ENCODE data around the gene PPM1A. TPM values are rescaled to one million over a fixed set of nuclear protein-coding genes. Genes with fewer than 3 reads are reported as not detected.

Gene PPM1A
- total and polyA plus RNA-seq, 2 donors (not counting 3 experiments of a cell fraction or from before 2014, with no cell fraction given), result 14.1 to 33.9 TPM

DNA sequence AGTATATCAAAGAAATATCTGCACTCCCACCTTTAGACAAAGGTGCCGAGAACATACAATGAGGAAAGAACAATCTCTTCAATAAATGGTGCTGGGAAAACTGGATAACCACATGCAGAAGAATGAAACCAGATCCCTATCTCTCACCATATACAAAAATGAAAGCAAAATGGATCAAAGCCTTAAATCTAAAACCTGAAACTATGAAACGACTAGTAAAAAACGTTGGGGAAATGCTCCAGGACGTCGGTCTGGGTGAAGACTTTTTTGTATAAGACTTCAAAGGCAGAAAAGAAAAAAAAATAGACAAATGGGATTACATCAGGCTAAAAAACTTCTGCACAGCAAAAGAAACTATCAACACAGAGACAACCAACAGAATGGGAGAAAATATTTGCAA is 83.8 kb downstream of the PPM1A start:
- Histone ChIP-seq H3K9ac (replicated peaks; ENCODE audit: extremely low read depth, insufficient read depth, low read length) (no peak overlapping the region), H3K27ac (ENCODE audit: insufficient read depth, low read depth, low read length) (no peak overlapping the region), H3K79me2 (ENCODE audit: control insufficient read depth, insufficient read depth, low read length) (no peaks in the 10 kb centered on the region), H3K4me1 (ENCODE audit: control insufficient read depth, extremely low read depth, insufficient read depth, low read length) (peaks cover 2% of the 10 kb centered on the region), H3K4me2 (ENCODE audit: insufficient read depth, low read length) (no peak overlapping the region), H3K27me3 (ENCODE audit: control insufficient read depth in 2 of 2, insufficient read depth in 2 of 2, low read length in 2 of 2) (peaks cover 23 to 24% of the 10 kb centered on the region in 2 experiments), H3K9me3 (replicated peaks; ENCODE audit: control insufficient read depth, insufficient read depth, low read length) (no peaks in the 10 kb centered on the region), H3K36me3 (ENCODE audit: control insufficient read depth in 2 of 2, extremely low read depth in 1 of 2, insufficient read depth in 2 of 2, low read length in 2 of 2) (no peaks in the 10 kb centered on the region), H2AFZ (ENCODE audit: low read depth, low read length) (no peak overlapping the region), H3K9me1 (replicated peaks; ENCODE audit: control insufficient read depth, extremely low read depth, insufficient read depth, low read length) (no peaks in the 10 kb centered on the region), H4K20me1 (replicated peaks; ENCODE audit: control insufficient read depth, extremely low read depth, insufficient read depth, low read length) (no peaks in the 10 kb centered on the region), H3K4me3 (replicated peaks in 1 of 3; ENCODE audit: insufficient read depth in 1 of 3, low read depth in 1 of 3, low read length in 3 of 3) (no peak overlapping the region)
- FAIRE-seq (no peak), DNase-seq (ENCODE audit: low read depth, low spot score) (no peak)
- TF ChIP-seq, protein P1, sequence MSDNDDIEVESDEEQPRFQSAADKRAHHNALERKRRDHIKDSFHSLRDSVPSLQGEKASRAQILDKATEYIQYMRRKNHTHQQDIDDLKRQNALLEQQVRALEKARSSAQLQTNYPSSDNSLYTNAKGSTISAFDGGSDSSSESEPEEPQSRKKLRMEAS (IDR thresholded peaks at IDR 0.05; ENCODE audit: insufficient read depth, insufficient read length), result no peak
- TF ChIP-seq FOS (IDR thresholded peaks at IDR 0.05; ENCODE audit: borderline replicate concordance, insufficient read depth, low read length) (no peak), MYC (IDR thresholded peaks at IDR 0.05; ENCODE audit: low read depth, low read length) (no peak), POLR2A (IDR thresholded peaks at IDR 0.05; ENCODE audit: low read depth, low read length) (no peak), JUN (IDR thresholded peaks at IDR 0.05; ENCODE audit: borderline replicate concordance, insufficient read depth, insufficient read length, low read depth) (no peak), POLR2AphosphoS5 (IDR thresholded peaks at IDR 0.05; ENCODE audit: insufficient read depth, low read depth, low read length) (no peak), EZH2 (IDR thresholded peaks at IDR 0.05; ENCODE audit: borderline replicate concordance, low read depth, low read length, severe bottlenecking) (no peak), GATA2 (IDR thresholded peaks at IDR 0.05; ENCODE audit: insufficient read depth, insufficient read length, low read depth, low read length) (no peak)
- TF ChIP-seq, protein P2, sequence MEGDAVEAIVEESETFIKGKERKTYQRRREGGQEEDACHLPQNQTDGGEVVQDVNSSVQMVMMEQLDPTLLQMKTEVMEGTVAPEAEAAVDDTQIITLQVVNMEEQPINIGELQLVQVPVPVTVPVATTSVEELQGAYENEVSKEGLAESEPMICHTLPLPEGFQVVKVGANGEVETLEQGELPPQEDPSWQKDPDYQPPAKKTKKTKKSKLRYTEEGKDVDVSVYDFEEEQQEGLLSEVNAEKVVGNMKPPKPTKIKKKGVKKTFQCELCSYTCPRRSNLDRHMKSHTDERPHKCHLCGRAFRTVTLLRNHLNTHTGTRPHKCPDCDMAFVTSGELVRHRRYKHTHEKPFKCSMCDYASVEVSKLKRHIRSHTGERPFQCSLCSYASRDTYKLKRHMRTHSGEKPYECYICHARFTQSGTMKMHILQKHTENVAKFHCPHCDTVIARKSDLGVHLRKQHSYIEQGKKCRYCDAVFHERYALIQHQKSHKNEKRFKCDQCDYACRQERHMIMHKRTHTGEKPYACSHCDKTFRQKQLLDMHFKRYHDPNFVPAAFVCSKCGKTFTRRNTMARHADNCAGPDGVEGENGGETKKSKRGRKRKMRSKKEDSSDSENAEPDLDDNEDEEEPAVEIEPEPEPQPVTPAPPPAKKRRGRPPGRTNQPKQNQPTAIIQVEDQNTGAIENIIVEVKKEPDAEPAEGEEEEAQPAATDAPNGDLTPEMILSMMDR (IDR thresholded peaks at IDR 0.05; ENCODE audit: extremely low read depth in 1 of 2, insufficient read depth in 1 of 2, low read depth in 1 of 2, low read length in 2 of 2), result no peak
- BruUV-seq (replicated peaks), result no TSS peak
- POLR2A ChIA-PET, result no interaction called here
- CTCF ChIA-PET, result interaction anchor here (0.6 to 4.1 kb wide), 9 partner anchors 10 to 953 kb away, joined by 3 to 67 read pairs (median 9); no protein-coding TSS in a partner anchor
- dilution Hi-C loops (cut with MboI; ENCODE audit: extremely low pct_ligation_motif_present, low sequenced_read_pairs), result no loop called here
- intact Hi-C loops (cut with micrococcal nuclease), result loop anchor here (5.0 kb wide), 1 partner anchor 954 kb away; no protein-coding TSS in a partner anchor
